ENCODE measurements around the gene CAPRIN1. TPM values are rescaled to one million over a fixed set of nuclear protein-coding genes. Genes with fewer than 3 reads are reported as not detected.

The CAPRIN1 gene
- total and polyA plus RNA-seq, 2 experiments from 2014 or later = 119 to 365 TPM

GRCh38 chr11:34033399-34033798, 18.1 kb upstream of the CAPRIN1 start (continued):
- TF ChIP-seq ZNF462 (CRISPR knock-in tag; IDR thresholded peaks at IDR 0.05) (no peak), JUNB (IDR thresholded peaks at IDR 0.05; ENCODE audit: unreplicated experiment) (no peak), STAT1 (IDR thresholded peaks at IDR 0.05; ENCODE audit: unreplicated experiment) (no peak), NANOG (IDR thresholded peaks at IDR 0.05; ENCODE audit: borderline replicate concordance) (no peak), ZNF114 (CRISPR knock-in tag; IDR thresholded peaks at IDR 0.05) (no peak)
- TF ChIP-seq, protein P1, sequence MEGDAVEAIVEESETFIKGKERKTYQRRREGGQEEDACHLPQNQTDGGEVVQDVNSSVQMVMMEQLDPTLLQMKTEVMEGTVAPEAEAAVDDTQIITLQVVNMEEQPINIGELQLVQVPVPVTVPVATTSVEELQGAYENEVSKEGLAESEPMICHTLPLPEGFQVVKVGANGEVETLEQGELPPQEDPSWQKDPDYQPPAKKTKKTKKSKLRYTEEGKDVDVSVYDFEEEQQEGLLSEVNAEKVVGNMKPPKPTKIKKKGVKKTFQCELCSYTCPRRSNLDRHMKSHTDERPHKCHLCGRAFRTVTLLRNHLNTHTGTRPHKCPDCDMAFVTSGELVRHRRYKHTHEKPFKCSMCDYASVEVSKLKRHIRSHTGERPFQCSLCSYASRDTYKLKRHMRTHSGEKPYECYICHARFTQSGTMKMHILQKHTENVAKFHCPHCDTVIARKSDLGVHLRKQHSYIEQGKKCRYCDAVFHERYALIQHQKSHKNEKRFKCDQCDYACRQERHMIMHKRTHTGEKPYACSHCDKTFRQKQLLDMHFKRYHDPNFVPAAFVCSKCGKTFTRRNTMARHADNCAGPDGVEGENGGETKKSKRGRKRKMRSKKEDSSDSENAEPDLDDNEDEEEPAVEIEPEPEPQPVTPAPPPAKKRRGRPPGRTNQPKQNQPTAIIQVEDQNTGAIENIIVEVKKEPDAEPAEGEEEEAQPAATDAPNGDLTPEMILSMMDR (conservative IDR thresholded peaks at IDR 0.05; ENCODE audit: low read depth in 2 of 2) = no peak

GRCh38 chr11:34034053-34034452, 17.5 kb upstream of the CAPRIN1 start:
- no peak for TF ChIP-seq CREB1 (CRISPR knock-in tag; IDR thresholded peaks at IDR 0.05; ENCODE audit: low read depth)
- no peak for TF ChIP-seq ZNF331 (CRISPR knock-in tag; IDR thresholded peaks at IDR 0.05; ENCODE audit: low read depth)
- no peaks in the 10 kb centered on the region for H4K20me1 ChIP-seq (replicated peaks; ENCODE audit: insufficient read depth)
- no peaks in the 10 kb centered on the region for H3K36me3 ChIP-seq (ENCODE audit: insufficient read depth)
- H3K27ac ChIP-seq (ENCODE audit: low read depth) = no peak overlapping the region
- no peak overlapping the region for H3K4me2 ChIP-seq
- no peak for ATAC-seq
- Mint-ChIP-seq H3K4me1 (no peaks in the 10 kb centered on the region), H3K36me3 (ENCODE audit: low read depth) (no peaks in the 10 kb centered on the region), H3K9me3 (no peaks in the 10 kb centered on the region), H3K27ac (no peak overlapping the region), H3K4me3 (no peak overlapping the region), H3K27me3 (ENCODE audit: insufficient read depth, low read depth, poor library complexity) (peaks cover 2% of the 10 kb centered on the region)
- no peaks in the 10 kb centered on the region for H3K27me3 ChIP-seq (ENCODE audit: insufficient read depth)
- no peaks in the 10 kb centered on the region for H3K4me1 ChIP-seq (ENCODE audit: insufficient read depth)
- H2AFZ ChIP-seq = no peak overlapping the region
- H3K4me3 ChIP-seq = no peak overlapping the region
- no peaks in the 10 kb centered on the region for H3K9me2 ChIP-seq (ENCODE audit: insufficient read depth)
- H3K79me2 ChIP-seq (replicated peaks; ENCODE audit: insufficient read depth) = no peaks in the 10 kb centered on the region
- no peak for DNase-seq (ENCODE audit: low spot score)
- H3F3A ChIP-seq (replicated peaks; ENCODE audit: low read depth) = no peaks in the 10 kb centered on the region

All from GM23338 (cell line).